Thymus (tissue), 11 donors: Measurements from ENCODE around the gene DTX2. TPM values are rescaled to one million over a fixed set of nuclear protein-coding genes. Genes with fewer than 3 reads are reported as not detected.
A peak's percentile ranks its signal among the peaks of the same experiment; 100 is the strongest.
"Not testable (repeated sequence)": the region's sequence is repeated elsewhere in the genome, so short reads cannot be mapped to it uniquely, and the experiment has no call there.

Experiments used
- DNase-seq, 9 donors: peaks; one replicate each; pipeline ENCODE4 v3.0.0-alpha.2; 2013; ENCODE audit warnings: low spot score in 9 of 9, low read depth in 6 of 9, missing footprints in 1 of 9
- H3K27ac ChIP-seq, 2 donors: one replicate each; pipeline ENCODE4 v1.5.1; 2013; ENCODE audit warnings: control low read depth in 1 of 2, low read depth in 1 of 2, low read length in 1 of 2, mild to moderate bottlenecking in 1 of 2, moderate library complexity in 1 of 2
- H3K27me3 ChIP-seq, 2 donors: one replicate each; pipeline ENCODE4 v1.5.1; 2013; ENCODE audit warnings: low read length in 1 of 2; ENCODE audit not compliant: control insufficient read depth in 2 of 2, insufficient read depth in 1 of 2
- H3K36me3 ChIP-seq, 2 donors: one replicate each; pipeline ENCODE4 v1.5.1; 2013; ENCODE audit warnings: low read length in 1 of 2, mild to moderate bottlenecking in 1 of 2, moderate library complexity in 1 of 2; ENCODE audit not compliant: control insufficient read depth in 2 of 2, insufficient read depth in 2 of 2
- H3K4me1 ChIP-seq, 2 donors: one replicate each; pipeline ENCODE4 v1.5.1; 2013; ENCODE audit warnings: low read length in 2 of 2; ENCODE audit not compliant: control insufficient read depth in 2 of 2, insufficient read depth in 2 of 2
- H3K4me3 ChIP-seq, 2 donors: one replicate each; pipeline ENCODE4 v1.5.1; 2013; ENCODE audit warnings: low read length in 2 of 2, control low read depth in 1 of 2, mild to moderate bottlenecking in 1 of 2
- H3K9me3 ChIP-seq, 2 donors: one replicate each; pipeline ENCODE4 v1.5.1; 2013; ENCODE audit warnings: low read length in 1 of 2, mild to moderate bottlenecking in 1 of 2; ENCODE audit not compliant: control insufficient read depth in 2 of 2, insufficient read depth in 1 of 2
- WGBS: extraction: QIAGEN DNeasy Blood & Tissue Kit; methylation state at CpG from one replicate; pipeline ENCODE4 v1.1.7; 2013; 5-methylcytosine and 5-hydroxymethylcytosine counted together
- polyA plus RNA-seq: library from polyadenylated mRNA; stranded (reverse); fragments of 200-250 nt; gene quantifications from one replicate; pipeline ENCODE4 v1.2.3, GENCODE V29; 2013
- total RNA-seq: library from RNA; stranded (reverse); fragments of 120-200 nt; gene quantifications from one replicate; pipeline ENCODE4 v1.2.4, GENCODE V29; 2013
- donor health status: healthy.

The DTX2 gene
- total and polyA plus RNA-seq, 2 donors, result 7.9 to 50.3 TPM

DNA sequence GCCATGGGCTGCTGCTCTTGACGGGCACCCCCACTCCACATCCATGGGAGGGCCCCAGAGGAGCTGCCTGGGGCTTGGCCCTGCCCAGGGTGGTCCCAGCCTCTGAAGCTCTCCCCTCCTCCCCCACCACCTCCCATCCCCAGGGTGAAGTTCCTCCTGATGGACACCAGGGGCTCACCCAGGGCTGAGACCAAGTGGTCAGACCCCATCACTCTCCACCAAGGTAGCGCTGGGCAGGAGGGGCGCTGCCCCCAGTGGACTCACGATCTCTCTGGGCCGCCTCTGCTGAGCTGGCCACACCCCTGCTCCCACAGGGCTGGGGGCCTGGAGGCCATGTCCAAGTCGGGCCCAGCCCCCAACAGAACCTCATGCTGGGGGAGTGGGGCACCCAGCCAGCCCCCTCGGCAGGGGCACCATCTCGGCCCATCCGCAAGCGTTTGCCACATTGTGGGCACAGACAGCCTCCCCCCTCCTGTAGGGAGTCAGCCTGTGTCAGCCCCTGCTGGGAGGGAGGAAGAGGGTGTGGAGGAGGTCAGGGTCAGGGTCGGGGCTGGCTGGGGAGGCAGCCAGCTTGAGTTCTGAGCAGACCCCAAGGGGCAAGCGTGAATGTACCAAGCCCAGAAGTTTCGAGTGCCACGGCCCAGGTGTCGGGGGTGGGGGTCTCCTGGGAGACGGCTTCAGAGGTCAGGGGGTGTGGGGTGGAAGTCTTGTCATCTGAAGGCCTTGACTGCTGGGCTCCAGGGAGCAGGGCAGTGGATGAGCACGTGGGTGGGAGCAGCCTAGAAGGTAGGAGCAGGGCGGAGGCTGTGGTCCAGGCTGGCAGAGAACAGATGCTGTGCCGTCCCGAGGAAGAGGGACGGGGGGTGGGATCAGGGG is 51.7 kb downstream of the DTX2 start:
- H3K9me3 ChIP-seq, result peaks cover 0 to 3% of the 10 kb centered on the region in 2 donors
- peaks cover 0 to 2% of the 10 kb centered on the region in 2 donors for H3K27me3 ChIP-seq
- H3K36me3 ChIP-seq, result no peaks in the 10 kb centered on the region
- 86% methylated on average over 21 of the region's 21 CpGs for WGBS
- H3K4me3 ChIP-seq, result no peak overlapping the region
- no peak overlapping the region for H3K27ac ChIP-seq
- peaks cover 0 to 5% of the 10 kb centered on the region in 2 donors for H3K4me1 ChIP-seq
- DNase-seq, result no peak

DNA sequence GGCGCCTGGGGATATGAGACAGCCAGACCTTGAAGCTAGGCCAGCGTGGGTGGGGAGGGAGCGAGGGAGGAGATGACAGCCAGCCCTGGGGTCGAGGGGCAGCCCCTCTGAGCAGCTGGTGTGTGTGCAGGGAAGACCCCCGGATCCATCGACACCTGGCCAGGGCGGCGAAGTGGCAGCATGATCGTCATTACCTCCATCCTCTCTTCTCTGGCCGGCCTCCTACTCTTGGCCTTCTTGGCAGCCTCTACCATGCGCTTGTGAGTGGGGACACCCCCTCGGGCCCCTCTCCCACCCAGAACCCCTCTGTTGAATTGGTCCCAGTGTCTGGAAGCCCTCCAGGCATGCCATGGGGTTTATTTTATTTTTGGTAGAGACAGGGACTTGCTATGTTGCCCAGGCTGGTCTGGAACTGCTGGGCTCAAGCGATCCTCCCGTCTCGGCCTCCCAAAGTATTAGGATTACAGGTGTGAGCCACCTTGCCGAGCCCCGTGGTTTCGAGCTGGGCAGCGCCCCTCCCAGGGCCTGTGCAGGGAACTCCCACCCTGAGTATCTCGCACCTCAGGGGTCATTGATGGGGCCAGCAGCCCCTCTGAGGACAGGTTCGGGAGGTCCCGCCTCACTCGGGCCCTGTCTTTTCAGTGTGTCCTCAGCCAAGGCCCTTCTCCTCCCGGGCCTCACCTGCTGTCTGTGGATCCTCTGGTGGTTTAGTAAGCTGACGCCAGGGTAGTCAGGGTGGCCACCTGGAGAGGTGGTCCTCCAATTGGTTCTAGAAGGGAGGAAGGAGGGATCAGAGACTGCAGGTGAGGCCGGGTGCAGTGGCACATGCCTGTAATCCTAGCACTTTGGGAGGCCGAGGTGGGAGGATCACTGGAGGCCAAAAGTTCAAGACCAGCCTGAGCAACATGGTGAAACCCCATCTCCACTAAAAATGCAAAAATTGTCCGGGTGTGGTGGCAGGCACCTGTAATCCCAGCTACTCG is 52.6 kb downstream of the DTX2 start:
- WGBS, result 92% methylated on average over 29 of the region's 29 CpGs
- peaks cover 0 to 3% of the 10 kb centered on the region in 2 donors for H3K9me3 ChIP-seq
- no peaks in the 10 kb centered on the region for H3K36me3 ChIP-seq
- no peak overlapping the region for H3K27ac ChIP-seq
- no peak for DNase-seq
- peaks cover 0 to 2% of the 10 kb centered on the region in 2 donors for H3K27me3 ChIP-seq
- H3K4me3 ChIP-seq, result no peak overlapping the region
- peaks cover 0 to 5% of the 10 kb centered on the region in 2 donors for H3K4me1 ChIP-seq

DNA sequence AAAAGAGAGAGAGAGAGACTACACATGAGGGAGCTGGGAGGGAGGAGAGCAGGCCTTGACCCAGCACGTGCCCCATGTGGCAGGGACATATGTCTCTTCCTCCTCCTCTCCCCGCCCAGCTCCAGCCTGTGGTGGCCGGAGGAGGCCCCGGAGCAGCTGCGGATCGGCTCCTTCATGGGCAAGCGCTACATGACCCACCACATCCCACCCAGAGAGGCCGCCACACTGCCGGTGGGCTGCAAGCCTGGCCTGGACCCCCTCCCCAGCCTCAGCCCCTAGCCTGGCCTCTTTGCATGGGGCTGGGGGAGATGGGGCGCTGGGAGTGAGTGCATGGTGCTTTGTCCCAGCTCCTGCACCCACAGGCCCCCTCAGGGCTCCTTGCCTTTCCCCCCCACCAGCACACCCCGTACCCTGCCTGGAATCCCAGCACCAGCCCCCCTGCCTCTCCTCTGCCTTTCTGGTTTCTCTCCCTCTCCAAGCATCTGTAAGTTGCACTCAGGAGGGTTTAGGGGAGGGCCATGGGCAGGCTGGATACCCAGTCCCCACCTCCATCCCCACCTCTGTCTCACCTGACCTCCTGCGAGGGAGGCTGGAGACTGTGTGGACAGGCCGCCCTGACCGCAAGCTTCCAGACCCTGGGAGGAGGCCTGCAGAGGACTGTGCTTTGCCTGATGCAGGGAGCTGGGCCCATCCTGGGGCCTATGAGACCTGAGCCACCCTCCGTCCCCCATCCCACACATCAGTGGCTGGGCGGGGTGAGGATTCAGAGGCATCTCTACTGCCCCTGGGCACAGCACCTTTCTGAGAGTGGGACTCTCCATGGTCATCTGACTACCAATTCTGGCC is 53.6 kb downstream of the DTX2 start:
- Histone ChIP-seq H3K4me1 (peaks cover 0 to 4% of the 10 kb centered on the region in 2 donors), H3K36me3 (no peaks in the 10 kb centered on the region), H3K27ac (no peak overlapping the region), H3K9me3 (peaks cover 0 to 3% of the 10 kb centered on the region in 2 donors), H3K27me3 (peaks cover 0 to 2% of the 10 kb centered on the region in 2 donors), H3K4me3 (no peak overlapping the region)
- no peak for DNase-seq
- WGBS, result 94% methylated on average over 16 of the region's 16 CpGs

DNA sequence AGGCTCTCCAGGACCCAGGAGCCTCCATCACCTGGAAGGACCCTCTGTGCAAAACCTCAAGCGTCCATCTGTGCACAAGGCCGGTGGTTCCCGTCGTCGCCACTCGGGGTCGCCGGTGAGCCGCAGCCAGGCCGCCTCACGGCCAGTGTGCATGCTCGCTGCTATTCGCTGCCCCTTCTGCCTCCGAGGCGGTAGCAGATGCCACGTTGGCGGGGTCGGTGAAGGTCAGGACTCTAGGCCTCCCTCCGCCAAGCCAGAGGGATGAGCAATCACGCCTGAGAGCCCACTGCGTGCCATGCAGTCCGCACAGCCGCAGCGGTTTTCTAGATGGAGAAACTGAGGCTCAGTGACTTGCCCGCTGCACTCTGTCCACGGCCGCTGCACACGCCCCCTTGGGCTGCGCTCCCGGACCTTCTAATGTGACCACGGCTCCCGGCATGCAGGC is 54.5 kb downstream of the DTX2 start:
- Histone ChIP-seq H3K36me3 (no peaks in the 10 kb centered on the region), H3K27me3 (peaks cover 0 to 2% of the 10 kb centered on the region in 2 donors), H3K27ac (no peak overlapping the region), H3K9me3 (no peaks in the 10 kb centered on the region), H3K4me1 (peaks cover 0 to 6% of the 10 kb centered on the region in 2 donors), H3K4me3 (no peak overlapping the region)
- 16% methylated on average over 32 of the region's 32 CpGs for WGBS
- peak in 2 of 9 donors; percentile 22 to 38 for DNase-seq

DNA sequence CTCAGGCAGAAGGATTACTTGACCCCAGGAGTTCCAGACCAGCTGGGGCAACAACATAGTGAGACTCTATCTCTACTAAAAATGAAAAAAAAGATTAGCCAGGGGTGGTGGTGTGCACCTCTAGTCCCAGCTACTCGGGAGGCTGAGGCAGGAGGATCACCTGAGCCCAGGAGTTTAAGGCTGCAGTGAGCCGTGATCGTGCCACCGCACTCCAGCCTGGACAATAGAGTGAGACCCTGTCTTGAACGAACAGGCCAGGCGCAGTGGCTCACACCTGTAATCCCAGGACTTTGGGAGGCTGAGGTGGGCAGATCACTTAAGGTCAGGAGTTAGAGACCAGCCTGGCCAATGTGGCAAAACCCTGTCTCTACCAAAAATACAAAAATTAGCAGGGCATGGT is 55.4 kb downstream of the DTX2 start:
- not testable (repeated sequence) for H3K27me3 ChIP-seq, H3K36me3 ChIP-seq, H3K9me3 ChIP-seq, H3K4me3 ChIP-seq, H3K4me1 ChIP-seq, H3K27ac ChIP-seq, DNase-seq
- 99% methylated on average over 6 of the region's 6 CpGs for WGBS

DNA sequence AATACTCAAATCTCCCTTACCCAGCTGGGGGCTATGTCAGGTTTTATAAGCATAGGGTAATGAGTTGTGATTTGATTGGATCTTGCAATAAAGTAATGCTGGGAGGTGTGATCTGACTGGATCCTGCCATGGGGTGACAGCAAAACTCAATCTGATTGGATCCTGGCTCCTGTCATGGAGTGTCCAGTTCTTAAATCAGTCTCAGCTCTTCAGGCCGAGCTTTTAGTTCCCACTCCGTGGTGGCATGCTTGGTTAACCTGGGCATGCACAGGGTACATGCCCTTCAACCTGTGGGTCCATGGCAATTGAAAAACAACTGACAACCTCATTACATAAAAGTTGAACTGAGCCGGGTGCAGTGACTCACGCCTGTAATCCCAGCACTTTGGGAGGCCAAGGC is 64.7 kb downstream of the DTX2 start:
- H3K27me3 ChIP-seq, DNase-seq, H3K27ac ChIP-seq, H3K4me3 ChIP-seq, H3K36me3 ChIP-seq, H3K9me3 ChIP-seq, H3K4me1 ChIP-seq: not testable (repeated sequence)
- 95% methylated on average over 2 of the region's 4 CpGs for WGBS

DNA sequence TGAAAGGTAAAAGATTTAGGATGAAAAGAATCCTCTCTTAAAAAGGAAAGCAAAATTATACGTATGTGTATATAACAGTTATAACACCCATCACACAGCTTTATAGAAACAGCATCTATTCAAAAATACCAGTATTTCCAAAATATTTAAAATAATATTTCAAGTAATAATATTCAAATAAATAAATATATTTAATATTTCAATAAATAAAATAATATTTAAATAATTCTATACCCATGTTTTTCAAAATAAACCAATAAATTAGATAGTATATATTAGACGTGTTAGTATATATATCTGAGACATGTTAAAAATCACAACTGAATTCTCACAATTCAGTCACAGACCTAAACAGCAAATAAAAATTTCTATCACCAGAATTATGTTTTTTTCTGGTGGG is 70.1 kb downstream of the DTX2 start:
- not testable (repeated sequence) for H3K9me3 ChIP-seq, H3K4me1 ChIP-seq, H3K36me3 ChIP-seq, DNase-seq, H3K27me3 ChIP-seq, H3K27ac ChIP-seq, H3K4me3 ChIP-seq
- 97% methylated on average over 2 of the region's 2 CpGs for WGBS

DNA sequence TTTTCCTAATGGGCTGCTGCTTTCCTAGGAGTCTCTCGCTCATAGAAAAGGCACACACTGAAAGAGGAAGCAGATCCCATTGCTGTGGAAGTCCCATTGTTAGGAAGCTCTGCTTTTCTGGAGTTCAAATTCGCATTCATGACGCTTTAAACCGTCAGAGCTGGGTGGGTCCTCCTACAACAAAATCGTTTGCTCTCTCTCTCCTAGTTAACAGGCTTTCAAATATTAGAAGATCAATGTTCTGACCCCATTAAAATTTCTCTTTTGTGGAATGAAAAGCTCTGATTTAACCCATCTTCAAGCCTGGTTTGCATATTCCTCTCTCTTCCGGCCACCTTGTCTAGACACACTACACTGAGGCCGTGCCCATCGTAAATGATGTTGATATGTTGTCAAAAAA is 81.7 kb downstream of the DTX2 start, which contains the start of gene SPDYE16:
Gene SPDYE16 (minus strand): TSS at position 101 of the 400 bp plus-strand sequence. CDS start 1,838 bp downstream, outside the sequence.
- not testable (repeated sequence) for H3K4me1 ChIP-seq, DNase-seq, H3K36me3 ChIP-seq, H3K27ac ChIP-seq, H3K27me3 ChIP-seq, H3K4me3 ChIP-seq, H3K9me3 ChIP-seq
- WGBS, result no CpG with 5 or more reads among the region's 8 CpGs
